Activated effector memory CD4-positive, alpha-beta T cell treated with anti-CD3 and anti-CD28 coated beads, Interleukin-2, amount 50 U/mL, for 16 hours (primary cell): Measurements from ENCODE around the gene REPIN1.

ENCODE experiments used
- DNase-seq: peaks from one replicate; pipeline ENCODE4 v3.0.0-alpha.2; 2020

The REPIN1 gene

DNA sequence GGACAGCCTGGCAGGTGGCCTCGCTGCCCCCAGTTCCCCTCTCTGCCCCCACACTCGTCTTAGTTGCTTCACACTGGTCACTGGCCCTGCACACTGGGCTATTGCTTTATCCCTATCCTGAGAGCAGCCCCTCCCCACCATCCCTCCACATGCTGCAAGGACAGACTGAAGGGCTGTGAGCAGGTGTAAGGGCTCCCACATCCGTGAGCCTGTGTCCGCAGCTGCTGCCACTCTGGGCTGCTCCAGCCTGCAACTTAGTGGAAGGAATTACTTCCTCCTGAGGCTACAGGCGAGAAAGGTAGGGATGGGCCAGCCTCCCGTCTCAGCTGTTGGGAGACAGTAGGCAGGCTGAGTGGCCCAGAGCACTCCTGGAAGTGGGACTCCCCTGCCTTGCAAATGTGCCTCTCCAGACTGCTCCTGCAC, 31.0 kb upstream of the REPIN1 start:
- DNase-seq: no peak

DNA sequence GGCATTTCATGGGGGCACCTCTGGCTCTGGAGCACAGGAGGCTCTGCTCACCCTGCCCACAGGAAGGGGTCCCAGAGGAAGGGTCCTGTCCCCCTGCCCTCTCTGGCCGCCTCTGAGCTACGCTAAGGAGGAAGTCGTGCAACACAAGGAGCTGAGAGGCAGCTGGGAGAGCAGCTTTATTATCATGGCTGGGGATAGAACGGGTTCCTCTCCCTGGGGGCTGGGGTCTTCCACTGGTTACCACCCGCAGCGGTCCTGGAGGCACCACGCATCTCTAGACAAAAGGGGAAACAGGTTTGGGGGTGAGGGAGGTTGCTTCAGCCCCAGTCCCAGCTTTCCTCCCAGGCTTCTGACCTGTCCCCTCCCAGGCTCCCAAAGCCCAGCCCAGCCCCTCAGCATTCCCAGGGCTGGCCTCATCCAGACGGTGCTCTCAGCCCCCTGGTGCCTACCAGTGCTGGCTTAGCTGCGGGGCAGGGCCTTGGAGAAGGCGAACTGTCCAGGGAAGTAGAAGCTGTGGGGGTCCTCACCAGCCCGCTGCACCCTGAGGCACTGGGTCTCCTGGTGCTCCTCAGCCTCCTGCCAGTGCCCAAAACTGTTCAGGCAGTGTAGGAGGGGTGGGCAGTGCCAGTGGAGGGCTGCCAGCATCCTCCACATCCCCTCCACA, 30.3 kb upstream of the REPIN1 start:
- no peak for DNase-seq

DNA sequence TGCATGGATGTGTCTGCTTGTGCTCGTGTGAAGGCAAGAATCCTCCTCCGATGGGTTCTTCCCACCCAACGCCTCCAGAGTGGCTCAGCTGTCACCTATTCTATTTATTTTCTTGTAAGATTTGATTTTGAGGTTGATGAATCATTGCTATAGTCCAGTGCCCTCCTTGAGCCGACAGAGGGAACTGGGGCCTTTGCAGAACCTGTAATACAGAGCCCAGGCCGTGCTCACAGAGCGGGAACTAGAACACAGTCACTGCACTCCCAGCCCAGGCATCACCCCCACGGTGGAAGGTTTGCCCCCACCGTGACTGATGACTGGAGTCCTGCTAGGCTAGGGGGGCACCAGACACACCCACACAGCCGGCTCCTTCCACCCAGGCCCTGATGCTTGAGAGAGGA, 29.2 kb upstream of the REPIN1 start:
- DNase-seq: no peak

DNA sequence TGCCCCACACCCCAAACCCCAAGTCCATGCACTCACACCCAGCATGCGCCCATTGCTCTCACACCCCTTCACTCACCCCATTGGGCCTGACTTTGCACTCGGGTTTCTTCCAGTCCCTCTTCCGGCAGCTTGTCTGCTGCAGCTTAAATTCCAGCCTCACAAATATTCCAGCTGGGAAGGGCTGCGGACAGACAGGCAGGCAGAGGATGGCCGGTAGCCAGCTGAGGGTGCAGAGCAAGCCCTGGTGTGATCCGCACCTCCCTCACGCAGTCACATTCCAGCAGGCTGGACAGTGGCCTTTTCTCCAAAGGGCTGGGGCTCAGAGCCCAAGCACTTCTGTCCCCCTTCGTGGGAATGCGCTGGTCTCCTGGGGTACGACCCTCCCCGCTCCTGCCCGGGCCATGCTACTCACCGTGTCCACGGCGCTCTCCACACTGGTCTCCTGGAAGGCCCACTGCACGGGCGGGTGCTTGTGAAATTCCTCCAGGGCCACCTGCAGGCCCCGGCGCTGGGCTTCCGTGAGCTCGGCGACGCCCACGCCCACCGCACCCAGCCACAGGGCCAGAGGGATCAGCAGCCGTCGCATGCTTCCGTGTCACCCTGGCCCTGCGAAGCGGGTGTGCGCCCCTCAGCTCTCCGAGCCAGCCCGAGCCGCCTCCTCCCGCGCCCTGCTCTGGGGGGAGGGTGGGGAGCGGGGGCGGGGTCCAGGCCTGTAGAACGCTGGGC, 28.4 kb upstream of the REPIN1 start:
- DNase-seq: no peak

DNA sequence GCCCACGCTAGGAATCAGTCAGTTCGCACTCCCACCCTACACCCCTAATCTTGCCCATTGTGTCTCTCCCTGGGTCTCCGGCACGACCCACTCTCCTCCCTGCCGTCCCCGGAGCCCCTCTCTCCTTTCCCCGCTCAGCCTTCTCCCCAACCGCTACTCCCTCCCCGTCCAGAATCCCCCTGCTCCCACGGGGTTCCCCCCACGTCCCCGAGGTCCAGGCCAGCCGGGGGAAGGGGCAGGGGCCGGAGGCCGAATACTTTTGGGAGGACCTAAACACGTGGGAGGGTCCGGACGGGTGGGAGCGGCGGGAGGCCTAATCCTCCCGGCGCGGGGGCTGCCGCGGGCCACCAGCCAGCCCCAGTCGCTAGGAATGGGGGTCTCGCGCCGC, 27.8 kb upstream of the REPIN1 start:
- DNase-seq: no peak

DNA sequence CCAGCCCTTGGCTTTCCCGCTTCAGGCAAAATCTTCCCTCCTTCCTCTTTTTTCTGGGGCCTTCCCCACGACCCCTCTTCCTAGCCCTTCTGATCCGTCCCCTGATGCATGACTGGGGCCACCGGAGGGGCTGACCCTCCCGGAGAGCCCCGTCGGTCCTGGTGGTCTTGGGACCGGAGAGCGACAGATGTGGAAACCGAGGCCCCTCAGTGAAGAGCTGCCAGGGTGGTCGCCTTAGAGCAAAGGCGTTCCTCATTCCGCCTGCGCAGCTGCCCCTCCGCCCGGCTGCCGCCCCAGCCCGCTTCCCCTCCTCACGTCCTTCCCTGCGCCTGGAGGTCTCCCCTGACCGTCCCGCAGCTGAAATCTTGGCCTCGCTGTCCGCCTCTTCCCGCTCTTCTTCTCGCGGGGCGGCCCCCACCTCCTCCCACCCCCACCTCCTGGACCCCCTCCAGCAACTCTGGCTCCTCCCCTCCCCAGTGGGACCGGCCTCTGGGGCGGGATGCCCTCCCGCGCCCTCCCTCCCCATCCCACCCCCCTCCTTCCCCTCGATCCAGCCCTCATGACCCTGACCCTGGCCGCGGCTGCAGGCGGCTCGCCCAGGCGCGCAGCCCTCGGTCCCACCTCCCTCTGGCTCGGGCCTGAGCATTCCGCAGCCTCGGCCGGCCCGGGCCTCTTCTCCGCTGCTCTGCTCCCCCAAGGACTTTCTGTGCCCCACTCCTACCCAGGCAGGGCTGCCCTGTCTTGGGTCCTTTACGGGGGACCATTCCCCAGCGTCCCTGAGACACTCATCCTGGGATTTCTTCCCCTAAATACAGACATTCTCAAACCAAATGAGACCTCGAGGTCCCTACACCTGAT, 27.1 kb upstream of the REPIN1 start, which contains the start of gene RARRES2:
Gene RARRES2 (minus strand): TSS at position 367 of the 858 bp plus-strand sequence. CDS start 1,020 bp downstream, outside the sequence.
- no peak for DNase-seq

DNA sequence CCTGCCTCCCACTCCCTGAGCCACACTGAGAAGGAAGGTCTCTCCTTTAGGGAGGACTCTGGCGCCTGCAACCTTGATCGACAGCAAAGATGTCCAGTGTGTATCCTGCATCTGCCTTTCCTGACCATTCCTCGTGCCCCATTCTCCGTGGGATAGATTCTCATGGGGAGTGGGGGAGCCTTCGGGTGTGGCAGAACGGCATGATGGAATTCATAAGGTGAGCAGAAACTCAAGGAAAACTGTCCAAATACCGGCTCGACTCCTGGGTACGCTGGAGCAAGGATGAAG, 26.6 kb upstream of the REPIN1 start:
- no peak for DNase-seq

DNA sequence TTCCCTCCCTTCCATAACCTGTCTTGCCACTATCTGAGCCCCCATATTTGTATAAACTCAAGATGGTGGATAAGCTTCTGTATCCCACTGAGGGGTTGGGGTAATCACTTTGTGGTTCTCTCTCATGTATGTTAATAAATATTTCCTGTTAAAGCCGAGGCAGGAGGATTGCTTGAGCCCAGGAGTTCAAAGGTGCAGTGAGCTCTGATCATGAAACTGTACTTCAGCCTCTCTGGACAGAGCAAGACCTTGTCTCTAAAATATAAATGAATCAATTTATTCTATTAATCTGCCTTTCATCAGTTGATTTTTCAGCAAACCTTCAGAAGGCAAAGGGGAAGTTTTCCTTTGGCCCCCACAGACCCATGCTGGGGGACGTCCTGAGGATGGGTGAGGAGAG, 25.4 kb upstream of the REPIN1 start:
- DNase-seq: no peak

DNA sequence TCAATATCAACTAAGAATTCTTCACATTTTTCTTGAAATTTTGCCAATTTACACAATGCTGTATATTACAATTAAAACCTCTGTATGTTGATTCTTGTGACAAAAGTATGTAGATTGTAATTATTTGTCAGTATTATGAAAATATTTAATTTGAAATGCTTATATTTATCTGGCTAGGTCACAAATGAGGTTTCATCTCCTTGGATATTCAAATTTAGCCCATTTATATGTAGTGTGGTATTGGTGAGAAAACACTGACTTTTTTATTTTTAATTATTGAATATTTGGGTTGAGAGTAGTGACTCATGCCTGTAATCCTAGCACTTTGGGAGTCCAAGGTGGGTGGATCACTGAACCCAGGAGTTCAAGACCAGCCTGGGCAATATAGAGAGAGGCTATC, 24.3 kb upstream of the REPIN1 start:
- no peak for DNase-seq

DNA sequence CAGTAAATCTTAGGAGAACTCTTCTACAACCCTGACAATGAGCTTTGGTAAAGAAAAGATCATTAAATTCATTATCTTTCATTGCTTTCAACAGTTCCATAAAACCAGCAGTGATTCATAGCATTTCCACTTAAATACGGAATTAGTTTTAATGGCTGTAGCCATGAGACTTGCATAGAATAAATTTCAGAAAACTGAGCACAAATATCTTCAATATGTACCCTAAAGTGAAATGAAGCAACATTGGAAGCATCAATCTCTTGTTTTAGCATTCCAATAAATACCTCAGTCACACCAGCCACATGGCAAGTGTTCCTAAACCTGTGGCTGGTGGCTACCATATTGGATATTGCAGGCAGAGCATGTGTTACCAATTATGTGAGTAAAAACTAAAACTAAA, 23.6 kb upstream of the REPIN1 start:
- no peak for DNase-seq

DNA sequence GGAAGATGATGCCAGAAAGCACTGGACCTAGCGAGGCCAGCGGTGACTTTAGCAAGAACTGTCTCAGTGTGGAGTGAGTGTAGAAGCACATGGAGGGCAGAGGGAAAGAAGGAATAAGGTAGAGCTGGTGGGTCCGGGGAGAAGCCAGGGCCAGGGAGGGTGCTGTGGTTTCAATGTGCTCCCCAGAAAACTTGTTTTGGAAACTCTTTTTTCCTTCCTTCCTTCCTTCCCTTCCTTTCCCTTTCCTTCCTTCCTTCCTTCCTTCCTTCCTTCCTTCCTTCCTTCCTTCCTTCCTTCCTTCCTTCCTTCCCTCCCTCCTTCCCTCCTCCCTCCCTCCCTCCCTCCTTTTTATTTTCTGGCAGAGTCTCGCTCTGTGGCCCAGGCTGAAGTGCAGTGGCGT, 21.7 kb upstream of the REPIN1 start:
- DNase-seq: no peak

DNA sequence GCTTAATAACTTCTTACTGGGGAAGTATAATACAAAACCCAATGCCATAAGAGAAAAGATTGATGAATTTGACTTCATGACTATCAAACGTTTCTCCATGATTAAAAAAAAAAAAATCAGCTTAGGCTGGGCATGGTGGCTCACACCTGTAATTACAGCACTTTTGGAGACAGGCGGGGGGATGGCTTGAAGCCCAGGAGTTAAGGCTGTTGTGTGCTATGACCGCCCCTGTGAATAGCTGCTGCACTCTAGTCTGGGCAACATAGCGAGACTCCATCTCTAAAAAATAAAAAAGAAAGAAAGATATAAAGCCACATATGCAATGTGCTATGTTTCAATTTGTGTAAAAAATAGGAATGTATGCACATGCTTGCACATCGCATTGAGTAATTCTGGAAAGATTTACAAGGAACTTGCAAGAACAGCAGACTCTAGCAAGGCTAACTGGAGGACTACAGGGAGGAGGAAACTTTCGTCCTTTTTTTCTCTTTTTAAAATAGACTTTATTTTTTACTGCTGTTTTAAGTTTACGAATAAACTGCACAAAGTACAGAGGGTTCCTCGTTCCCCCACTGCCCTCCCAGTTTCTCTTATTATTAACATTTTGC, 16.9 kb upstream of the REPIN1 start:
- no peak for DNase-seq

DNA sequence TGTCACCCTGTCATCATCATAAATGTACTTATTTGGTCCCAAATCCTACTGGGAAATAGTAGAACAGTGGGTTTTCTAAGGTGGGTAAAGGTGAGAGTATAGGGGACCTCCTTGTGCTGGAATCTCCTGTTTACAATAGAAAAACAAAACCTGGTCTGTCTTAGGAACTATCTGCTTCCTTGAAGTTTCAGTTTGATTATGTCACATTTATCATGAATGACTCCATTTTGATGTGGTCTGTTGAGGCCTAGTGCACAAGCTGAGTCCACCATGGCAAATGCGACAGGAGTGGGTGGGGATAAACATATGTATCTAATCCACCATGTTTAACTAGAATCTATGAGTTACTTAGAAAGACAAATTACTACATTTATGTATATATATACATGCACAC, 13.0 kb upstream of the REPIN1 start:
- no peak for DNase-seq

DNA sequence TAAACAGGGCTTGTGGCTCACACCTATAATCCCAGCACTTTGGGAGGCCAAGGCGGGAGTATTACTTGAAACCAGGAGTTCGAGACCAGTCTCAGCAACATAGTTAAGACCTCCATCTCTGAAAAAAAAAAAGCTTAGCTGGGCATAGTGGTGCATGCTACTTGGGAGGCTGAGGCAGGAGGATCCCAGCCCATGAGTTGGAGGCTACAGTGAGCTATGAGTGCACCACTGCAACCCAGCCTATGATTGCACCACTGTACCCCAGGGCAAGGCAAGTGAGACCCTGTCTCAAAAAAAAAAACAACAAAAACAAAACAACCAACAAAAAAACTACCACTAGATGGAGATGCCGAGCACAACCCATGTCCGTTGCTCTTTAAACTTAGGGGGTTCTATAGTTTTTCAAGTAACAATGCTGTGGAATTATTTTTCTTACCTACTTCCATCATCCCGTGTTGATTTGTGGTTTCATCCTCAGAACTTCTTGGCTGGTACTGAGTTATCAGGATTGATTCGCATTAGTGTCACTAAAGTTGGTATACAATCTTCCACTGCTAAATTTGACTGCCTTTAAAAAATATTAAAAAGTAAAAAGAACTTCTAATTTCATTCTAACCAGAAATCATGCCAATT, 12.2 kb upstream of the REPIN1 start:
- peak; percentile 65 for DNase-seq

DNA sequence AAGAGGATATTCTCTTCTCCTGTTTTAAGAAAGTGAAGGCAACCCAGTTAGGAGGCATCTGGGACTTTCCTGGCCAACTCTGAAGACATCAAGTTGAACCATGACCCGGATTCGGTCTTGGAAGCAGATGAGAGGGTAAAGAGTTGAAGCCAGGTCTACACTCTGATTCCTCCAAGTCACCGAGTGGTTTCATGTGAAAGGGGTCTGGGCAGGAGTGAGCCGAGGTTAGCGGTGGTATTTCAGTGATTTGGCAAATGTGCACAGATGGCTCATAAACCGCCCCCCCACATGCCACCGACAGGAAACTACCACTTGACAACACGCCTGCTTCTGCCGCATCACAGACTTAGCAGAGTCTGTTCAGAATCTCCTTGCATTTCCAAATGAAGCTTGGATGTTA, 11.4 kb upstream of the REPIN1 start:
- DNase-seq: peak; percentile 85

DNA sequence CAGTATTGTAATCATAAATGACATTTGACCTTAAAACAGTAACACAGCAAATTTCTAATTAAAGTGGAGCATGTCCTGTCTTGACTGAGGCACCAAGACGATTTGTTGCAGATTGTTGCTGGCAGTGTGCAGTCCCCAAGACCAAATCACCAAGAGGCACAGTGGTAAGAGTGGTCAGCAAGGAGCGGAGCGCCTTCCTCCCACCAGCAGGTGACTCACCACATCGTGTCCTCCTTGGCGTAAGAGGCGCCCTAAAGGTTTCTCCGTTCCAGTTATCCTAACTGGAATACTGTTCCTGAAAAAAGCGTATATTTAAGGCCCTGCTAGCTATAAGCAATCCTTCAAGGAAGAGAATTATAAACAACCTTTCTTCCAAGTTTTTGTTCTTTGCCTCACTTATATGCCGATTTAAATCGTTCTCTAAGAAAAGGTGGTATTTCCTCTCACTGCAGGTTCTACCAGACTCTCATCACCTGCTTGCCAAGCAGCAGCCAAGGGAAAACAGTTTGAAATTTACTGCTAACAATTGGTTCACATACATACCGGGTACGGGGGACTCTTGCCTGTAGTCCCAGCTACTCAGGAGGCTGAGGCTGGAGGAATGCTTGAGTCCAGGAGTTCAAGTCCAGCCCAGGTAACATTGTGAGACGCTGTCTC, 10.7 kb upstream of the REPIN1 start:
- DNase-seq: peak; percentile 64

DNA sequence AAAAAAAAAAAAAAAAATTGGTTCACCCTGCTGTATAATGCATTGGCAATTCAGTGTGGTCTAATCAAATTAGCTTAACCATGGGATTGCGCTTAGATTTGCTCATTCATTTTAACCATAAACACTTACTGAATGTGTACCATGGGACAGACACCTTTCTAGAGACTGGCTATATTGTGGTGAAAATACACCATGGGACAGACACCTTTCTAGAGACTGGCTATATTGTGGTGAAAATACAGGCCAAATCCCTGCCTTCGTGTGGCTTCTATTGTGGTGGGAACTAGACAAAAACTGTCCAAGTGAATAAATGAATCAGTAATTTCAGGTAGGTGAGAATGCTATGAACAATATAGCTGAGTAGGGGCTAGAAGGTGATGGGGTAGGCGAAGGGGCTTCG, 10.2 kb upstream of the REPIN1 start:
- no peak for DNase-seq

DNA sequence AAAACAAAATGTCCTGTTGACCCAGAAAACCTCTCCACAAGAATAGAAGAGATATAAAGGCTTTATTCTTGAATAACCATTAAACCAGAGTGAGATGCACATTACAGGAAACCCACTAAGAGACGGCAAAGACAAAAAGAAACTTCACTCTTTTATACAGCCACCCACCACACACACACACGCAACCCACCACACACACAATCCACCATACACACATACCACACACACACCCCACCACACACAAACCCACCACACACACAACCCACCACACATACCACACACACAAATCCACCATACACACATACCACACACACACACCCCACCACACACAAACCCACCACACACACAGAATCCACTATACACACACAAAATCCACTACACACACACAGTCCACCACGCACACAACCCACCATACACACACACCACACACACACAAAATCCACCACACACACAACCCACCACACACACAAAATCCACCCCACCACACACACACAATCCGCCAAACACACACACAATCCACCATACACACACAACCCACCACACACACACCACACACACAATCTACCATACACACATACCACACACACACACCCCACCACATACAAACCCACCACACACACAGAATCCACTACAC, 9.5 kb upstream of the REPIN1 start:
- no peak for DNase-seq

DNA sequence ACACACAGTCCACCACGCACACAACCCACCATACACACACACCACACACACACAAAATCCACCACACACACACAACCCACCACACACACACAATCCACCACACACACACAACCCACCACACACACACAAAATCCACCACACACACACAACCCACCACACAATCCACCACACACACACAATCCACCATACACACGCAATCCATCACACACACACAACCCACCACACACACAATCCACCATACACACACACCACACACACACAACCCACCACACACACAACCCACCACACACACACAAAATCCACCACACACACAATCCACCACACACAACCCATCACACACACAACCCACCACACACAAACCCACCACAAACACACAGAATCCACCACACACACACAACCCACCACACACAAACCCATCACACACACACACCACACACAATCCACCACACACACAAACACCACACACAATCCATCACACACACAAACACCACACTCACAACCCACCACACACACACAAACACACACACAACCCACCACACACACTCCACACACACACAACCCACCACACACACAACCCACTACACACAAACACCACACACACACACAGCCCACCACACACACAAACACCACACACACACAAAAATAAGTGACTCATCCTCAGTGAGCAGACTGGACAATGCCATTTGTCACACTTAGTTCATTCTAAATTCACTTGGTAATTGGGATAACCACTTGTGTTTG, 8.8 kb upstream of the REPIN1 start:
- no peak for DNase-seq

DNA sequence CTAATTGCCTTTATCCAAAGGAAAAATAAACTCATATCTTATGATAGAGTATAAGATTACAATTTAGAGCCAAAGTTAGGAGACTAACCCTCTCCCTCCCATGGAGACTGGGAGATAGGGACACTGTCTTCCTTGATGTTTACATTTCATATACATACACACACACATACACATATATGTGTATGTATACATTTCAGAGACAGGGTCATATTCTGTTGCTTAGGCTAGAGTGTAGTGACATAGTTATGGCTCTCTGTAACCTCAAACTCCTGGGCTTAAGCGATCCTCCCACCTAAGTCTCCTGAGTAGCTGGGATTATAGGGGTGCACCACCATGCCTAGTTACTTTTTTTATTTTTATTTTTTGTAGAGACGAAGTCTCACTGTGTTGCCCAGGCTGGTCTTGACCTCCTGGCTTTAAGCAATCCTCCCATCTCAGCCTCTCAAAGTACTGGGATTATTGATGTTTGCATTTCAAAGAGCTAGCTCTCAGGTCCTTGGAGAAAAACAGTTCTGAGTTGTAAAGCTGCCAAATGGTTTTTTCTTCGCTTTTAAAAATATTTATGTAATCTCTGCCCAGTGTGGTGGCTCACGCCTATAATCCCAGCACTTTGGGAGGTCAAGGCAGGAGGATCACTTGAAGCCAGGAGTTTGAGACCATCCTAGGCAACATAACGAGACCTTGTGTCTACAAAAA, 8.1 kb upstream of the REPIN1 start:
- no peak for DNase-seq

DNA sequence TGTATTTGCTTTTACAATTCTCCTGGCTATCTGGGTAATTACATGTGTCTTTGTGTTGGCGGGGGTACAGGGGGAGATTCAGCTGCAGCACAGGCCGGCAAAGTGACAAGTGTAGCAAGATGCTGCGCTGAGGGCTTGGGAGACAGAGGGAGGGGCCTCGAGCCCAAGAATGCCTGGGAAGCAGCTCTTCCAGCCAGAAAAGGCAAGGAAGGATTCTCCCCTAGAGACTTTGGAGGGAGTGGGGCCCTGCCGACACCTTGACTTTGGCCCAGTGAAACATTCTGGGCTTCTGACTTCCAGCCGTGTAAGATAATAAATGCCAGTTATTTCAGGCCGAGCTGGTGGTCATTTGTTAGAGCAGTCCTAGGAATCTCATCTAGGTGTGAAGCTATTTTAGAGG, 7.2 kb upstream of the REPIN1 start:
- DNase-seq: no peak
